ENCODE measurements around the gene MYO18B. TPM values are rescaled to one million over a fixed set of nuclear protein-coding genes. Genes with fewer than 3 reads are reported as not detected.

MYO18B gene
- total RNA-seq, 4 donors from 2014 or later, result under 0.01 to 0.50 (median 0.13) TPM

- H3K4me1 ChIP-seq, result no peaks in the 10 kb centered on the region
- no peaks in the 10 kb centered on the region for H3K9me3 ChIP-seq
- H3K36me3 ChIP-seq, result peaks cover 0 to 67% (median 0%) of the 10 kb centered on the region in 4 donors
- H3K27ac ChIP-seq (replicated peaks in 1 of 4), result no peak overlapping the region
- no peak for DNase-seq (ENCODE audit: extremely low spot score)
- TF ChIP-seq POLR2A (IDR thresholded peaks at IDR 0.05; ENCODE audit: low read depth), result no peak
- TF ChIP-seq EP300 (IDR thresholded peaks at IDR 0.05), result no peak
- no peak for TF ChIP-seq POLR2AphosphoS5 (IDR thresholded peaks at IDR 0.05)
- no peak for TF ChIP-seq CTCF (IDR thresholded peaks at IDR 0.05)
- 87% methylated on average over 2 of the region's 2 CpGs for WGBS
- H3K27me3 ChIP-seq, result peaks cover 0 to 48% (median 0%) of the 10 kb centered on the region in 4 donors
- H3K4me3 ChIP-seq, result no peak overlapping the region
- intact Hi-C loops (cut with DNase I), result no loop called here
These were observed 40.8 kb downstream of the MYO18B start for GRCh38 chr22:25782831-25783230.

- WGBS, result 75% methylated on average over 3 of the region's 3 CpGs
- DNase-seq (ENCODE audit: extremely low spot score), result no peak
- no peak for TF ChIP-seq EP300 (IDR thresholded peaks at IDR 0.05)
- no peak for TF ChIP-seq CTCF (IDR thresholded peaks at IDR 0.05)
- no peak for TF ChIP-seq POLR2A (IDR thresholded peaks at IDR 0.05; ENCODE audit: low read depth)
- TF ChIP-seq POLR2AphosphoS5 (IDR thresholded peaks at IDR 0.05), result no peak
- peaks cover 0 to 48% (median 0%) of the 10 kb centered on the region in 4 donors for H3K27me3 ChIP-seq
- H3K27ac ChIP-seq (replicated peaks in 1 of 4), result no peak overlapping the region
- intact Hi-C loops (cut with DNase I), result no loop called here
- H3K4me3 ChIP-seq, result no peak overlapping the region
- peaks cover 0 to 64% (median 0%) of the 10 kb centered on the region in 4 donors for H3K36me3 ChIP-seq
- no peaks in the 10 kb centered on the region for H3K4me1 ChIP-seq
- H3K9me3 ChIP-seq, result no peaks in the 10 kb centered on the region
These were observed 41.9 kb downstream of the MYO18B start for GRCh38 chr22:25783856-25784255.

GRCh38 chr22:25786165-25786564, 44.2 kb downstream of the MYO18B start:
- H3K36me3 ChIP-seq, result peaks cover 0 to 51% (median 0%) of the 10 kb centered on the region in 4 donors
- 95% methylated on average over 1 of the region's 1 CpG for WGBS
- TF ChIP-seq POLR2A (IDR thresholded peaks at IDR 0.05; ENCODE audit: low read depth), result no peak
- no peak for TF ChIP-seq POLR2AphosphoS5 (IDR thresholded peaks at IDR 0.05)
- TF ChIP-seq EP300 (IDR thresholded peaks at IDR 0.05), result no peak
- TF ChIP-seq CTCF (IDR thresholded peaks at IDR 0.05), result no peak
- no peak overlapping the region for H3K4me3 ChIP-seq
- no peaks in the 10 kb centered on the region for H3K9me3 ChIP-seq
- no peak for DNase-seq (ENCODE audit: extremely low spot score)
- no peak overlapping the region for H3K27ac ChIP-seq (replicated peaks in 1 of 4)
- intact Hi-C loops (cut with DNase I), result no loop called here
- H3K27me3 ChIP-seq, result peaks cover 0 to 39% (median 0%) of the 10 kb centered on the region in 4 donors
- no peaks in the 10 kb centered on the region for H3K4me1 ChIP-seq

GRCh38 chr22:25791556-25791955, 49.6 kb downstream of the MYO18B start:
- intact Hi-C loops (cut with DNase I), result no loop called here
- Histone ChIP-seq H3K4me1 (no peaks in the 10 kb centered on the region), H3K27me3 (peaks cover 0 to 7% (median 0%) of the 10 kb centered on the region in 4 donors), H3K9me3 (no peaks in the 10 kb centered on the region), H3K4me3 (no peak overlapping the region), H3K36me3 (peaks cover 0 to 3% (median 0%) of the 10 kb centered on the region in 4 donors), H3K27ac (replicated peaks in 1 of 4) (no peak overlapping the region)
- DNase-seq (ENCODE audit: extremely low spot score), result no peak
- 53% methylated on average over 5 of the region's 5 CpGs for WGBS
- TF ChIP-seq EP300 (IDR thresholded peaks at IDR 0.05) (no peak), POLR2A (IDR thresholded peaks at IDR 0.05; ENCODE audit: low read depth) (no peak), POLR2AphosphoS5 (IDR thresholded peaks at IDR 0.05) (no peak), CTCF (IDR thresholded peaks at IDR 0.05) (no peak)

- TF ChIP-seq CTCF (IDR thresholded peaks at IDR 0.05) (no peak), POLR2A (IDR thresholded peaks at IDR 0.05; ENCODE audit: low read depth) (no peak), POLR2AphosphoS5 (IDR thresholded peaks at IDR 0.05) (no peak), EP300 (IDR thresholded peaks at IDR 0.05) (no peak)
- no peak for DNase-seq (ENCODE audit: extremely low spot score)
- intact Hi-C loops (cut with DNase I), result no loop called here
- 68% methylated on average over 5 of the region's 5 CpGs for WGBS
- no peak overlapping the region for H3K4me3 ChIP-seq
- peaks cover 0 to 4% (median 0%) of the 10 kb centered on the region in 4 donors for H3K36me3 ChIP-seq
- no peaks in the 10 kb centered on the region for H3K4me1 ChIP-seq
- H3K27me3 ChIP-seq, result peaks cover 0 to 31% (median 0%) of the 10 kb centered on the region in 4 donors
- no peaks in the 10 kb centered on the region for H3K9me3 ChIP-seq
- H3K27ac ChIP-seq (replicated peaks in 1 of 4), result no peak overlapping the region
These were observed 53.5 kb downstream of the MYO18B start for GRCh38 chr22:25795478-25795877.

Data from esophagus muscularis mucosa (tissue), 4 donors.